ENCODE results near the gene FBXW11. TPM values are rescaled to one million over a fixed set of nuclear protein-coding genes. Genes with fewer than 3 reads are reported as not detected.

Gene FBXW11
- total RNA-seq, 1 experiment from 2014 or later, result 85.3 TPM

DNA sequence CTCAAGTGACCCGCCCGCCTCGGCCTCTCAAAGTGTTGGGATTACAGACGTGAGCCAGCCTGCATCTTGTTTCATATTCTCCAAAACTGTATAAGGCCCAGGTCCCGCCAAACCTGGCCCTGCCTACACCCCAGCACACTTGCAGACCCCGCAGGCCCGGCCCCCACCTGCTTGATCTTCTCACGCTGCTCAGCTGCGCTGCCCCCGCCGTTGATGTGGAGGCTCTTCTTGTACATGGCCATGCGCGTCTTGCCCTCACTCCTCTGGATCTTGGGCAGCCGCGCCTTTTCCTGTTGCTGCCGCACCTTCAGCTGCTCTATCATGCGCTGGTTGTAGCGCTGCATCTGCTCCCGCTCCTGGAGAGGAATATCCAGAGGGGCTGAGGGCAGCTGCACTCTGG lies 49.0 kb upstream of the FBXW11 start:
- Histone ChIP-seq H3T11ph (ENCODE audit: low read length) (no peak overlapping the region), H3K4me1 (ENCODE audit: insufficient read depth, low read length) (no peaks in the 10 kb centered on the region), H2BK120ac (ENCODE audit: low read depth, low read length, poor library complexity, severe bottlenecking) (no peak overlapping the region), H4K91ac (ENCODE audit: insufficient read length, low read depth, low read length) (no peak overlapping the region), H4K5ac (ENCODE audit: insufficient read length, low read depth, low read length) (no peak overlapping the region), H2BK5ac (ENCODE audit: insufficient read length, low read length) (no peak overlapping the region), H2BK12ac (ENCODE audit: insufficient read length, low read depth, low read length) (no peak overlapping the region), H3K14ac (ENCODE audit: insufficient read depth, low read length) (no peak overlapping the region), H3K4ac (ENCODE audit: low read depth, low read length) (no peak overlapping the region), H2BK20ac (ENCODE audit: low read depth, low read length, poor library complexity, severe bottlenecking) (no peak overlapping the region), H3K56ac (ENCODE audit: insufficient read length, low read depth, low read length) (no peak overlapping the region), H3K27me3 (ENCODE audit: insufficient read depth, low read length) (no peaks in the 10 kb centered on the region), H3K23ac (ENCODE audit: insufficient read length, low read depth, low read length) (no peak overlapping the region), H4K20me1 (ENCODE audit: control insufficient read depth, insufficient read depth, insufficient read length) (no peaks in the 10 kb centered on the region), H2AFZ (ENCODE audit: low read length) (no peak overlapping the region), H4K8ac (replicated peaks; ENCODE audit: insufficient read length, low read depth, low read length) (no peak overlapping the region), H3K23me2 (ENCODE audit: insufficient read length, low read depth, low read length, poor library complexity, severe bottlenecking) (no peaks in the 10 kb centered on the region), H3K4me2 (ENCODE audit: insufficient read depth, insufficient read length, low read length) (no peak overlapping the region), H3K79me1 (ENCODE audit: insufficient read depth, low read depth, low read length, poor library complexity, severe bottlenecking) (no peaks in the 10 kb centered on the region), H2BK15ac (ENCODE audit: low read depth, low read length) (no peak overlapping the region), H3K18ac (ENCODE audit: insufficient read length, low read depth, low read length) (no peak overlapping the region), H3K27ac (ENCODE audit: insufficient read length, low read depth, low read length) (no peak overlapping the region), H3K79me2 (ENCODE audit: insufficient read depth, low read length) (no peaks in the 10 kb centered on the region), H2AK5ac (ENCODE audit: insufficient read length, low read length) (no peak overlapping the region), H3K9me3 (ENCODE audit: control insufficient read depth, low read depth, low read length) (no peaks in the 10 kb centered on the region), H3K9ac (ENCODE audit: extremely low read depth, insufficient read length, low read length) (no peak overlapping the region)
- peaks cover 0 to 4% of the 10 kb centered on the region in 2 experiments; a peak in 1 of 4 replicates for H3K4me1 Mint-ChIP-seq
- WGBS (ENCODE audit: extremely low coverage, insufficient read length, low lambda C conversion rate), result no CpG with 5 or more reads among the region's 19 CpGs
- 0 out of 7 replicates have a peak overlapping the region, but pooled peaks of 1 of the 3 experiments have one; percentile 25 for H3K27ac Mint-ChIP-seq
- peaks cover 4 to 5% of the 10 kb centered on the region in 2 experiments for H3K9me3 Mint-ChIP-seq
- no peak overlapping the region for H3K4me3 Mint-ChIP-seq
- no peaks in the 10 kb centered on the region; the same call in 1 of the 2 replicates for H3K27me3 Mint-ChIP-seq (ENCODE audit: low read depth)
- H3K36me3 Mint-ChIP-seq (ENCODE audit: insufficient read depth in 1 of 3, low read depth in 3 of 3), result peaks cover 14 to 18% (median 15%) of the 10 kb centered on the region in 3 experiments
- TF ChIP-seq CTCF (conservative IDR thresholded peaks at IDR 0.05), result no peak
- no peak for DNase-seq
